ENCODE measurements around the gene ABLIM1.

ABLIM1 gene

DNA sequence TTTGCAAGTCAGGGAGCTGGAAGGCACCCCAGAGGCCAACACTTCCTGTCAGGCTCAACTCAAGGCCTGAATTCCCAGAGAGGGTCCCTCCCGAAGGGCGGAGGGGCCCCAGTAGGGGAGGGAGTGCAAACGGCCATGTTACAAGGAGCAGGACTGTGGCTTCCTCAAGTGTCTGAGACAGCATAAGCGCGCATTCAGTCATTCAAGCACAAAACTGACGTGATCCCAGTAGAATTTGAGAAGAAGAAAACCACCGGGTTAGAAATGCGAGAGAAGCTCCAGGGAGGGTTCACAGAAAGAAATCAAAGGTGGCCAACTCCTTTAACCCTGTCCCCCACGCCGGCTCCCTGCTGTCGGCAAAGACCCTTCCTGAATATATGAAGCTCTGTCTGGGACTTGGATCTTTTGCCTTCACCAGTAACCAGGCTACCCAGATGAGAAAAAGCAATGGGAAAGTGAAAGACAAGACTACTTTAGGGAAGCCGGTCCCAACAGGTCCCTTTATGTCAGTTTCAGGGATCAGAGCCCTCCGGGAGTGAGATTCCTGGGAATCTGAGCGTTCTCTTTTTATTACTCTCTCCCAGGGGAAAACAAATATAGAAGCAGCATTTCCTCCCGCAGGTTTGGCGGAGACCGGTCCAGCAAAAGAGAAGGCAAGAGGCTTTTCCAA, 255.1 kb downstream of the ABLIM1 start:
- DNase-seq: no peak

DNA sequence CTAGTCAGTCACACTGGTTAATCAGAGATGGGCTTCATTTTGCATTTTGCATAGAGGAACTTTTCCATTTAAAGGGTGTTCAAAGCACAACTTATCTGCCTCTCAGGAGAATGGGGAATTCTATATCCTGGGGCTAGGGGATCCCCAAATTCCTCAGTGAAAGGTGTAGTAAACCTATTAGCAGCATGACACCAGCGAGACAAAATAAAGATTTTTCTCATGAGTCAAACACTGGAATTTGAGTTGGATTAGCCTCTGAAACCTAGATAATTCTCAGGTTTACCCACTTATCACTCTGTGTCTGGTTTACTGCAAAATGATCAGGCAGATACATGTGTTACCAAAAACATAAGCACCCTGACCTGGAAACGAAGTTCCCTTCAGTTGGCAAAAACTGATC, 255.8 kb downstream of the ABLIM1 start:
- no peak for DNase-seq

DNA sequence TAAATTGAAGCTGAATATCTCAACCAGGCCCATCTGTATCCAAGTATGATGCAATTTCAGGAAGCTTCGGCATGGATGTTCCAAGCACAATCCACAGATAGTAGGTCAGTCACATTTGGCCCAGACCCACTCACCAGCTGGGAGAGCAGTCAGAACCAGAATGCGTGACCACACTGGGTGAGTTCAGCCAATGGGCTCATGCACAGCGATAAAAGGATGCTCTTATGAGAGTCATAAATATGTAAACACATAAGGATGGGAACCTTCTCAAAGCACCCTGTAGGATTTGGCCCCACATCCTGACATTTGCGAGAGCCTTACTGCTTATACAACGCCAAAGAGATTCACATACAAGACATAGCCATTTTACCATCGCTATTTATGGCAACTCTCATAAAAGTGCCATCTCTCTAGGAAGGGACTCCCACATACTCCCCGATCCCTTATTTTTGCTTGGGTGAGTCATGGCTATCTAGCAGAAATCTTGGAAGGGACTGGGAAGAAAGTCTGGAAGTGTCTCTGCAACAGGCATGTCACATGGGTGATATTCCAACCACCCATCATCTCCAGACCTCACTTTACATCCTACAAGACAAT, 256.8 kb downstream of the ABLIM1 start:
- DNase-seq: no peak

DNA sequence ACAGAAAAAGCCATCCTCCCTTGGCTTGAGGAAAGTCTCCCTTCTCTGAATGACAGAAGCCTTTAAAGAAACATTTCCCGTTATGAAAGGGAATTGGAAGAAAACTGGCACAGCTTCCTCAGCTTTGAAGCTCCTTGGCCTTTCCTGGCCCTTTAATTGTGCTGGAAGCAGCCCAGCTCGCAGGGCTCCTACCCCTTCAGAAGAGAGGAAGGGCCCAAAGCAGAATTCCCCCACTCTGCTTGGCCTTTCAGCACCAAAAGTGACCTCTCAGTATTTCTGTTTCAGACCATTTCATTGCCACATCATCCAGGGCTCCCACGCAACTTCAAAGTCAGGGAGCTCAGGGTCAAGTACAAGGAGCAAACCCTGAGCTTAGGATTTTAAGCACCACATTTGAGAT, 258.0 kb downstream of the ABLIM1 start:
- DNase-seq: no peak

DNA sequence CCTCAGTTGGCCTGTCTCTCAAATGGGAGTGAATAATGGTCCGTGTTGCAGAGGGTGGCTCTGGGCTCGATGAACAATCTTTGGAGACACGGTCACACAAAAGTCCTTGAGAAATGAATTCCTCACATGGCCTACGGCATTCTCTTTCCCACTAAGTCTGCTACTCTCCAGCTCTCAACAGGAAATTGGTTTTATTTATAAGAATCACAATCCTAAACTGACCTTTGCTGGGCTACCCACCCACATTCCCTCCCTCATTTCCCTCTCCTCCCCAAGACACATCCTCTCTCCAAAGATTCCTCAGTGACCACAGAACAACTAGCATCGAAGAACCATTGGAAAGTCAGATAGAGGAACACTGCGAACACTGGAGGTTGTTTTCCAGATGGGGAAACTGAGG, 258.5 kb downstream of the ABLIM1 start:
- DNase-seq: no peak

DNA sequence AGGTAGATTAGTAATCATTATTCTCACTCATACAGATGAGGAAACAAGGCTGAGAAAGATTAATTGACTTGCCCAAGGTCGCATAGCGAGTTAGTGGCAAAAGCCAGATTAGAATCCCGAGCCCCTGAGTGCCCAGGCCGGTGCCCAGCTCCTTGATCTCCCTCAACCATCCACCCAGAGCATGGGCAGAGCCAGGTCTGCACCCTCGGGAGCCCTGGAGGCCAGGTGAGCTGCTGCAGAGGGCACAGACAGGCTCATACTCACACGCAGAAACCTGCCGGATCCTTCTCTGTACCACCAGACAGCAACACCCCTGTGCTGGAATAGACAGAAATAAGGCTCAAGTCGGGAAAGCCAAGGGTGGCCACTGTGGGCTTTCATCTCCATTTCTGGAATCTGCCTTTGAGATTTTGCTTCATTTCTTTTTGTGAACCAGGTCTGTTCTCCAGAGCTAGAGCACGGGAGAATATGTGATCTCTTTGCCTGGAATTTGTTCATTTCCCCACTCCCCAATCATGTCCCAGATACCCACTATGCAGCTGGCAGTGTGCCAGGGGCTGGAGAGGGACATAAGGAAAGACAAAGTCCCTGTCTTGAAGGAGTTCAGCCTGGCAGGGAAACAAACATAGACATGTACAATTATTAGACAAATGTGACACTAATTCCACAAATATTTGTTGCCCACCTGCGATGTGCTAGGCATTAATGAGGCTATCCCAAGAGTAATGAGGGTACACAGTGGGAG, 259.3 kb downstream of the ABLIM1 start:
- no peak for DNase-seq

DNA sequence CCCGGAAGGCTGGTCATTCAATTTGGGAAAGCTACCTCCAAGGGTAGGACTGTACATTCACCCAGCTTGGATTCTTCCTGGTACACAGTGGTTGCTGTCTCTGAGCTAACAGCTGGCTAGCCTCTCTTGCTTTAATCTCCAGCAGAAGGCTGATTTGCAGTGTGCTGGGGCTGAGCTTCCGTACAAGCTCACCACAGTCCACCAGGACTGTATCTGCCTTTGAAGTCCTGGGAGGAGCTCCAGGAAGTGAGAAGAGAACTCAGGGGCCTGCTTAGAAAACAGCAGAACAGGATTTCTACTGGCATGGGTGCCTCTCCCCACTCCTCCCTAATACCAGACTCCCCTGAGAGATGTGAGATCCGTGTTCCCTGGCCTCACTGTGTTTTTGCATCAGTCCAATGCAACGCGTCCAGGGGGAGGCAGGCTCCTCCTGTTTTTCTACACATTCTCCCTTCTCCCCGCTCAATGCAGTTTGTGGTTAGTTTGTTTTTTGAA, 260.4 kb downstream of the ABLIM1 start:
- DNase-seq: no peak

DNA sequence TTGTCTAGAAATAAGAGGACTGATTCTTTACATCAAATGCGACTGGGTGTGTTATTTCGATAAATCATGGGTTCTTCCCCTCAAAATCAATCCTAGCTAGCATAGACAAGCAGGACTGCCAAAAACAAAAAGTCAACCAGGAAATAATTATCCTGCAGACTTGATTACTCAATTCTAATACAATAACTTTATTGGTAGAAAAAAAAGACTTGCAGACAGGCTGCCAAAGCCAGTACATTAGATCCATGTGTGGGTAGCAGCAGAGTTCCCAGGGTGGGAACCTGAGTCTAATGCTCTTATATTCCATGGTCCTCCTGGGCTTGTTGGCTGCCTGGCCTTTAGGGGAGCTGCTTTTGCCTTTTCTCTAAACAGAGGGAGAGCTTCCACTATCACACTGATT, 261.6 kb downstream of the ABLIM1 start:
- DNase-seq: no peak

DNA sequence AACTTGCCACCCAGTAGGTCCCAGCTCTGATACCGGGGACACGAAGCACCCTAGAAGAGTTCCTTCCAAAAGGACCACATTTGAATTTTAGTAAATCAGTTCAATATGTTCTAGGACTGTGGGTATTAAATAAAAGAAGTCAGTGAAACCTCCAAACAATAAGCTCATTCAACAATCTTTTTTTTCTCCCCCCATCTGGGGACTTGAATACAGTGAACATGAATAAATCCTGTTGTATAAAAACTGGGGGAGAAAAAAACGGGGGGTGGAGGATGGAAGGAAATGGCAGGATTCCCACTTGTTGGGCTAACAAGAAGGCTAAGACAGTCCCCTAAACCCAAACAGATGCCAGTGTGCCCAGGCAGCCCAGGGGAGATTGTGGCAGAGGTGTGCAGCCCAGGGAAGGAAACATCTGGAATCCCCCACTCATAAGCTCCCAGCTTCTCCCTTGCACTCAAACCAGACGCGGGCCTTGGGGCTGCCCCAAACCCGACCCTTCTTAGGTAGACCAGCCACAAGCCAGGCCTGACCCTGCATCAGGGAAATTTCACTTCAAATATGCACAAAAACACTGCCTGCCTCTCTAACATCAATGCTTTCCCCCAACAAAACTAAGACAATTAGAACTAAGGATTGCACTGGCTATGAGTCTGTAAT, 262.6 kb downstream of the ABLIM1 start:
- DNase-seq: no peak

DNA sequence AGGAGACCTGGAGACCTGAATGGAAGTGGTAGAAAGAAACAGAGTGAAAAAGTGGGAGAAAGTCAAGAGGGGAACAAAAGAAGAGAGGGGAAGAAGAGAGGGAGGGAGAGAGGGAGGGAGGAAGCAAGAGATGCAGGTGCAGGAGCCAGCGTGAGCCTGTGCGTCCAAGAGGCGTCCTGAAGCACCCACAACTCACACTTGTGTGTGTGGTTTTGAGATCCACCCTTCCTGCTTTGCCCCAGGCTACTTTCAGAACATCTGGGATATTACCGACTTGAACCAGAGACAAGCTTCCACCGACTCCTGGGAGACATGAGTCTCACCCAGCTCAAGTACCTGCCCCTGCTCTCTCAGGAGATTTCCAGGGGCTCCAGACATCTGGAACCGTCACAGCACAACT, 263.5 kb downstream of the ABLIM1 start:
- DNase-seq: no peak

DNA sequence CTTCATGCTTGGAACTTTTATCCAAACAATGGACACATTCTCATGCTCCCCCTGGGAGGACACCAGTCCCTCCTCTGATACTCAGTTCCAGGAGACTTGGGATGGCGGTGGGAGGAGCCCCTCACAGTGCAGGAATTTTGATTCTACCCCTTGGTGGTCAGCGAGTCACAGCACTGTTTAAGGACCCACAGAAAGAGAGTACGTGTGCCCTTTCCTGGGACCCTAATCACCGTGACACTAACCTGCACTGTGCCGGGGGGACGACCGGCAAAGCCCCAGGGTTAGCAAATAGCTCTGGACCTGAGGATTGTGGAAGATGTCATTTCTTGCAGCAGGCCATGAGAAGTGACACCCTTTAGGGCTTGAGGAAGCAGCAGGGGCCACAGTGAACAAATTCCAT, 264.2 kb downstream of the ABLIM1 start:
- no peak for DNase-seq

DNA sequence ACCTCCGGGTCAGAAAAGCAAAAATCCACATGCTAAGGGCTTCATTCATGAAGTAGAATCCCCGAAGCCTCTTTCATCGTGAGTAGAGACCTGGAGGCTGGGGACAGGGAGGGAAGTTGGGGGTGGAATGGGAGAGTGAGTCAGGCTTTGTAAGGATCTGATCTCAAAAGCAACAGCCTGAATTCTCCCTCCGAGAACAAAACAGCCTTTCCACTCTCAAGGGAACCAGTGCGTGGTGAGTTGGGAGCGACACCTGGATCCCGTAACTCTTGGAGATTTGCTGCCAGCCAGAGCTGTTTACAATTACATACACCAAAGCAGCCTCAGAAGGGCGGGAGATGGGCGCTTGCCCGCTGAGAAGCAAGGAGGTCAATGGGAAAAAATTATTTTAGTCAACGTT, 264.6 kb downstream of the ABLIM1 start:
- DNase-seq: no peak

DNA sequence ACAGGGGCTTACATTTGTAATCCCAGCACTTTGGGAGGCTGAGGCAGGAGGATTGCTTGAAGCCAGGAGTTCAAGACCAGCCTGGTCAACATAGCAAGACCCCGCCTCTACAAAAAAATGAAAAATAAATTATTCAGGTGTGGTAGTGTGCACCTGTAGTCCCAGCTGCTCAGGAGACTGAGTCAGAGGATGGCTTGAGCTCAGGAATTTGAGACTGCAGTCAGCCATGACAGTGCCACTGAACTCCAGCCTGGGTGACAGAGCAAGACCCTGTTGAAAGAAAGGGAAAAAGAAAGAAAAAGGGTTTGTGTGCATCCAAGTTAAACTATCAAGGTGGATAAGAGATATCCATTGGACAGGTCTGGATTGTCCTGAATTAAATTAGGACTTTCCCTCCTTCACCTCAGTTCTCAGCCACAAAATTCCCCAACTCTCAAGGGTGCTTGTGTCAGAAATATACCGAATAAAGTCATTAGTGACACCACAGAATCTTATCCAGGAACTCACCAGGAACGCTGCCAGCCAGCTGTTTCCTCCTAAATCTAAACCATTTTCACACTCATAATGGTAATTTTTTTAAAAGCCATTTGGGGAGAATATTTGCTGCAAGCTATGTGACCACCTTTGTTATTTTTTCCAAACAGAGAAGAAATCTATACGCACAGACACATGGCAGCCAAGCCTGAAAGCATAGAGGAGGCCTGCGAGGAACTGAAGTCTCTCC, 265.8 kb downstream of the ABLIM1 start:
- DNase-seq: no peak

DNA sequence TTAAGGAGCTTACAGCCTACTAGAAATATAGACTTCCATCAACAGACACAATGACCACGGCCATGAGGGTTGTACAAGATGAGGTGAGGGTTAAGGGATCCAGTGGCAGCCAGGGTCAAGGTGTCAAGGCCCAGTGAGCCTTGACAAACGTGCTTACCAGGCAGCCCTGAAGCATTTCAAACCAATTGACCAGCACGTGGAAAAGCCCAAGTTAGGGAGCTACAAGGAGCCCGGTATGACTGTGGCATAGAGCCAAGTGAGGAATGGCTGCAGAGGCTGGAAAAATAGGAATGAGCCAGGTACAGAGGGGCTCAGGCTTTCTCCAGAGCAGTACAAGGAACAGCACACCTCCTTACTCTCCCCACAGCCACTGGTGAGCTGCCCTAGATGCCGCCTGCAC, 266.5 kb downstream of the ABLIM1 start:
- no peak for DNase-seq

DNA sequence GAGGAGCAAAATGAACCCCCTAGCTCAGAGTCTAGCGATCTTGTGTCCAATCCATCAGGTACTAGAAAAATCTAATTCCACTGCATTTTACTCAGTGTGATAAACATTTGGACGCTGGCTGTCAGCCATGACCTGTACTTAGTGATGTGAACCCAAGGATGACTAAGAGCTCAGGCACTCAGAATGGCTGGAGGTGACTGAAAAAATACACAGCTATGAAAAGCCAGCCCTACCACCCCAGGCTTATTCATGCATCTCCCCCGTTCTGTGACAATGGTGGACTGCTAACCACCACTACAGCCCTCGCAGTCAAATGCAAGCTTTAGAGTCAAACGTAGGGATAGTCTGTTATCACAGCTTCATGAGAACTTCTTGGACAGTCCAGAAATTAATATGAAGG, 268.6 kb downstream of the ABLIM1 start:
- no peak for DNase-seq

DNA sequence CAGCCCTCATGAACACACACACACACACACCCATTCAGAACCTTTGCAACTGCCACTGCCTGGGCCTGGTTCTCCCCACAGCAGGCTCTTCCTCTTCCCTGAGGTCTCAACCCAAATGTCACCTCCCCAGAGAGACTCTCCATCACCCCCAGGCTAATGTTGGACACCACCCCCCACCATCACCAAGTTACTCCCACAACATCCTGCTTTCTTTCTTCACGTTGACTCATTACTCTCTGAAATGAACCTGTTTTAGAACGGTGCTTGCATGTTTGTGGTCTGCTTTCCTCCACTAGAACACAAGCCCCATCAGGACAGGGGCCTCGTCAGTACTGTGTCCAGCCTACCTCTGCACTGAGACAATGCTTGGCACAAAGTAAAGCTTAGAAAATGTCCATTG, 269.8 kb downstream of the ABLIM1 start:
- peak; percentile 53 for DNase-seq

DNA sequence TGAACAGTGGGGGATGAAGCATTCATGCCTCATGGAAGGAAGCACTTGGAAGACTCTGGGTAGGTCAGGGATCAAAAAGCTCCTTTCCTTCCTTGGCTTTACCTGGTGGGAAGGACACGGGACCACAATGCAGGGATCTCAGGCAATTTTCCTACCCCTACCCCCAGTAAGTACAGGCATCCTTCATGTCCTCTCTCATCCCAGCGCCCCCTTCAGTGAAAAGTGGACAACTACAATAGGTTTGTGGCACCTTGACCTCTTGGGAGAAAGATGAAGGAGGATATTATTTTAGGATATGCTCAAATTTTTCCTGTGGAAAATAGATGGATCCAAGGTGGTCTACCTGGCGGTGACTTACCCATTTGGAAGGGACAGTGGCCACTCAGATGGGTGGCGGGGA, 270.3 kb downstream of the ABLIM1 start:
- DNase-seq: no peak

DNA sequence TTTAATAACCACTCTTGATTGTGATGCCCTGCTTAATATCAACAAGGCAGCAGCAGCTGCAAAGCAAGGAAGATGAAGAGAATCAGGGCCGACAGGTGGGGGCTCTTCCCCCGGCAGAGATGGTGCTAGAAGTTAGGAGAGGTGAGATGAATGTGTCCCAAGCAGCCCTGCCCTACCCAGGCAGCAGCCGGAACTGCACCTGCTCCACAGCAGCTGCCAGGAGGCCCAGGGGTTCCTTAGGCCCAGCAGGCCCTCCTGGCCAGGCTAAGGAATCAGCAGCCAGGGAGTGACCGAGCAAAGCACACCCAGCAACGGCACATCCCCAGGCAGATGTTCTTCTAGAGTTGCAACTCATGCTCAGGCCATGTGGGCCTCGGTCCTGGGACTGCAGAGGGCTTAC, 271.6 kb downstream of the ABLIM1 start:
- no peak for DNase-seq

DNA sequence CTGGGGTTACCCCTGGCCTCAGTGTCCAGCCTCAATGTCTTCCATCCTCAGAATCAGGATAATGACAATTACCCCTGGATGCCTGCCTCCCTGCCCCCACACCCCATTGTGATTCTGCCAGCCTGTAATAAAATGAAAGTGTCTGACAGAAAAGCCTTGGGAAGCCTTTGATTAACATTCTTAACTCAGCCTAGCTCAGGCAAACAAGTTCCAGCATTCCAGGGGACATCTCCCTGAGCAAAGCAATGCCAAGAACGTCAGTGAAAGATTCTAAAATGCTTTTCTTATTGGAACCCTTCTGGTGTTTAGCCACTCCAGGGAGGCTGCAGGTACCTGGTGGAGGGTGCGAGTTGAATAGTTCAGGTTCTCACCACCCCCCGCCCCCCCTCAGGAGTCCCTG, 272.5 kb downstream of the ABLIM1 start:
- DNase-seq: no peak

DNA sequence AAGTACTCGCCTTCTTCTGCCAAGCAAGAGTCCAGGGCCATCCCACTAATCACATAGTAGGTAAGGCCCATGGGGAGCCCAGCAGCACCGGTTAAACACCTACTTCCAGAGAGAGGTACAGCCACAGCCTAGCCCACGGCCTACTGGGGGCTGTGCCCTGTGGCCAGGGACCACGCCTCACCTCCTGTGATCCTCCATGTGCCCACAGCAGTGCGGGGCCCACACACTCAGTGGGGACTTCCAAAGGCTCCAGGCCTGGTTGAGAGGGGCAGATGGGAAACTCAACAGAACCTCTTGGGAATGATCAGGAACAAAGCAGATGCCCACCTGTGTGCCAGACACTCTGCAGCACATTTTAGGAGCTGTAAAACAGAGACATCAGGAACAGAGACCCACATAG, 273.5 kb downstream of the ABLIM1 start:
- DNase-seq: no peak

DNA sequence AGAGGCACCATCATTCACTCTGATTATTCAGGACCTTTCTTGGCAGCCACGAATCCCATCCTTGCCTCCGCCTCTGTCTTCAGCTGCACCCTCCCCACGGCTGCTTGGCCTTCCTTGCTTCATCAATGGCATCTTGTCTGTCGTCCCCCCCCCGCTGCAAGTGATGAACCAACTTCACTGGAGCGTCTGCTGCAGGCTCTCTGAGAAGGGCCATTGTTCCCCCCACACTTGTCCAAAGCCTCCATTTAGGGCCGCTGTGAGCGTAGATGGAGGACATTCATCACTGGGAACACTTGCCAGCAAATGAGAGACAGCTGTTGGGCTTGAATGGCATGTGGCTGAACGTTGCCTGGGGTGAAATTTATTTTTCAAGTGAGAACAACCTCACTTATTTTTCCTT, 273.9 kb downstream of the ABLIM1 start:
- DNase-seq: no peak
